Astrocyte of the cerebellum (primary cell): ENCODE data around the gene HPS1.

ENCODE experiments used
- DNase-seq: peaks from one replicate; pipeline ENCODE4 v3.0.0-alpha.2; 2011; ENCODE audit warnings: low read depth
- H3K4me3 ChIP-seq: 2 replicates; pipeline ENCODE4 v1.5.1; 2011; ENCODE audit warnings: mild to moderate bottlenecking, low read depth, low read length, moderate library complexity
- CTCF ChIP-seq: IDR thresholded peaks from 2 replicates; pipeline ENCODE4 v1.5.1; 2012; ENCODE audit warnings: low read length, low read depth, moderate library complexity, mild to moderate bottlenecking; ENCODE audit errors: missing control alignments
- in situ Hi-C: cut with HindIII; loops from 2 replicates; pipeline ENCODE4 v1.10.0; 2017; ENCODE audit warnings: low sequenced_read_pairs

HPS1 gene

GRCh38 chr10:98397089-98397600 is 49.6 kb downstream of the HPS1 start:
- in situ Hi-C loops: no loop called here
- H3K4me3 ChIP-seq: no peak overlapping the region

GRCh38 chr10:98396096-98397063 is 50.4 kb downstream of the HPS1 start:
- DNase-seq: no peak
- no peak overlapping the region for H3K4me3 ChIP-seq
- in situ Hi-C loops: no loop called here
- TF ChIP-seq CTCF: no peak

More at GRCh38 chr10:98397089-98397600, 49.6 kb downstream of the HPS1 start:
- DNase-seq: no peak
- TF ChIP-seq CTCF: no peak

- in situ Hi-C loops: no loop called here
- no peak for TF ChIP-seq CTCF
- DNase-seq: no peak
- H3K4me3 ChIP-seq: no peak overlapping the region
These were observed 51.8 kb downstream of the HPS1 start for GRCh38 chr10:98394851-98395440.

GRCh38 chr10:98391578-98391991 is 55.1 kb downstream of the HPS1 start:
- no peak for DNase-seq
- H3K4me3 ChIP-seq: no peak overlapping the region
- in situ Hi-C loops: no loop called here
- no peak for TF ChIP-seq CTCF

GRCh38 chr10:98391065-98391464 is 55.7 kb downstream of the HPS1 start:
- no peak for DNase-seq
- in situ Hi-C loops: no loop called here
- no peak overlapping the region for H3K4me3 ChIP-seq
- no peak for TF ChIP-seq CTCF

- in situ Hi-C loops: no loop called here
- TF ChIP-seq CTCF: no peak
- no peak overlapping the region for H3K4me3 ChIP-seq
These were observed 56.3 kb downstream of the HPS1 start for GRCh38 chr10:98390406-98390805.

More at GRCh38 chr10:98390406-98390805, 56.3 kb downstream of the HPS1 start:
- DNase-seq: no peak
